Measurements from ENCODE around the gene LIPJ. TPM values are rescaled to one million over a fixed set of nuclear protein-coding genes. Genes with fewer than 3 reads are reported as not detected.

The LIPJ gene
- total and polyA plus RNA-seq, 2 of the 13 experiments (the other 11 are each of a cell fraction or from before 2014, with no cell fraction given) = not detected

- no peak for TF ChIP-seq GRHL1 (CRISPR knock-in tag; conservative IDR thresholded peaks at IDR 0.05)
- TF ChIP-seq CREB1 (IDR thresholded peaks at IDR 0.05) = no peak
- no peak for TF ChIP-seq CREB1 (CRISPR knock-in tag; IDR thresholded peaks at IDR 0.05)
- no peak for TF ChIP-seq ZBTB43 (CRISPR knock-in tag; conservative IDR thresholded peaks at IDR 0.05)
Observed at GRCh38 chr10:88642209-88642608, 55.6 kb downstream of the LIPJ start (continued).

GRCh38 chr10:88642963-88643362, 56.4 kb downstream of the LIPJ start:
- no peak for ATAC-seq

More at GRCh38 chr10:88642963-88643362, 56.4 kb downstream of the LIPJ start:
- no peak overlapping the region for H3K4me3 ChIP-seq (replicated peaks in 1 of 3; ENCODE audit: insufficient read depth in 1 of 3, low read depth in 2 of 3, low read length in 3 of 3)
- DNase-seq (ENCODE audit: low spot score) = no peak
- H3K79me2 ChIP-seq (ENCODE audit: insufficient read depth, low read length) = no peaks in the 10 kb centered on the region
- no peak for FAIRE-seq
- H3K36me3 ChIP-seq (replicated peaks in 1 of 2; ENCODE audit: control insufficient read depth in 1 of 2, insufficient read depth in 2 of 2, low read length in 2 of 2) = no peaks in the 10 kb centered on the region
- ChIA-PET POLR2A (no interaction called here), CTCF (ENCODE audit: low intra/inter-chr PET ratio, low total read pairs) (no interaction called here)
- no peak overlapping the region for H3K27ac ChIP-seq (ENCODE audit: extremely low read length, insufficient read depth, low read length)
- no peak overlapping the region for H3K4me2 ChIP-seq (ENCODE audit: low read depth, low read length)
- H3K9me3 ChIP-seq (ENCODE audit: low read length) = no peaks in the 10 kb centered on the region
- no TSS peak for BruUV-seq (replicated peaks)
- TF ChIP-seq ZNF124 (CRISPR knock-in tag; IDR thresholded peaks at IDR 0.05) (no peak), KMT2B (CRISPR knock-in tag; IDR thresholded peaks at IDR 0.05) (no peak), HNF1B (CRISPR knock-in tag; IDR thresholded peaks at IDR 0.05) (no peak), MBD4 (IDR thresholded peaks at IDR 0.05; ENCODE audit: borderline replicate concordance, low read length) (no peak), SKI (IDR thresholded peaks at IDR 0.05; ENCODE audit: partially characterized antibody) (no peak), MYC (CRISPR knock-in tag; IDR thresholded peaks at IDR 0.05; ENCODE audit: borderline replicate concordance) (no peak), ATF7 (IDR thresholded peaks at IDR 0.05) (no peak), ATF7 (CRISPR knock-in tag; IDR thresholded peaks at IDR 0.05) (no peak), HMG20A (CRISPR knock-in tag; IDR thresholded peaks at IDR 0.05; ENCODE audit: borderline replicate concordance) (no peak), MLX (CRISPR knock-in tag; IDR thresholded peaks at IDR 0.05) (no peak), SAFB2 (CRISPR knock-in tag; IDR thresholded peaks at IDR 0.05; ENCODE audit: borderline replicate concordance, low read depth) (no peak), AGO2 (optimal IDR thresholded peaks at IDR 0.05; ENCODE audit: low read depth, low read length) (no peak), SP4 (CRISPR knock-in tag; IDR thresholded peaks at IDR 0.05) (no peak), MAZ (IDR thresholded peaks at IDR 0.05; ENCODE audit: borderline replicate concordance, low read depth, low read length) (no peak), MAZ (CRISPR knock-in tag; IDR thresholded peaks at IDR 0.05; ENCODE audit: low read depth) (no peak), ZNF781 (CRISPR knock-in tag; IDR thresholded peaks at IDR 0.05; ENCODE audit: borderline replicate concordance, not compliant biosample characterization) (no peak), MLLT10 (CRISPR knock-in tag; IDR thresholded peaks at IDR 0.05) (no peak), ZMYM4 (CRISPR knock-in tag; IDR thresholded peaks at IDR 0.05) (no peak)
- in situ Hi-C loops (cut with HindIII; ENCODE audit: extremely low pct_ligation_motif_present, low pct_unique_long_range_greater_than_20kb) (no loop called here), intact Hi-C loops (cut with micrococcal nuclease; ENCODE audit: unreplicated experiment) (no loop called here)
- H3K27me3 ChIP-seq (ENCODE audit: control insufficient read depth in 1 of 2, insufficient read depth in 2 of 2, low read length in 2 of 2) = no peaks in the 10 kb centered on the region; a peak in 1 of 5 replicates
- H3K9ac ChIP-seq (ENCODE audit: insufficient read depth, low read depth, low read length) = no peak overlapping the region
- H2AFZ ChIP-seq (ENCODE audit: low read length) = no peak overlapping the region
- H4K20me1 ChIP-seq (ENCODE audit: insufficient read depth, low read length) = no peaks in the 10 kb centered on the region
- no peaks in the 10 kb centered on the region for H3K4me1 ChIP-seq (ENCODE audit: insufficient read depth, low read length)
